Posterior vena cava (tissue), 2 donors: ENCODE data around the gene PNKD. TPM values are rescaled to one million over a fixed set of nuclear protein-coding genes. Genes with fewer than 3 reads are reported as not detected.

ENCODE experiments used
- DNase-seq: peaks from one replicate; pipeline ENCODE4 v3.0.0-alpha.2; 2020; ENCODE audit warnings: low spot score
- intact Hi-C, 2 donors: fragments of 100-400 bp; cut with DNase I; formaldehyde crosslinking; loops; one replicate each; pipeline versions ENCODE4 v1.14.1 to v1.14.2; 2022 to 2023
- total RNA-seq, 2 donors: library from RNA; stranded (reverse); fragmentation: NEBNext Ultra II Directional; extraction: Animal tissue kit (Norgen Biotek cat#: 25700); gene quantifications; one replicate each; pipeline ENCODE4 v1.2.1, GENCODE V29; 2021
- donor health status: DM: yes; HTN: yes; CAD: no.
- donor health status: DM: yes; HTN: yes; CAD: no.

Gene PNKD
- total RNA-seq, 2 donors from 2014 or later, result 29.8 to 45.3 TPM

DNA sequence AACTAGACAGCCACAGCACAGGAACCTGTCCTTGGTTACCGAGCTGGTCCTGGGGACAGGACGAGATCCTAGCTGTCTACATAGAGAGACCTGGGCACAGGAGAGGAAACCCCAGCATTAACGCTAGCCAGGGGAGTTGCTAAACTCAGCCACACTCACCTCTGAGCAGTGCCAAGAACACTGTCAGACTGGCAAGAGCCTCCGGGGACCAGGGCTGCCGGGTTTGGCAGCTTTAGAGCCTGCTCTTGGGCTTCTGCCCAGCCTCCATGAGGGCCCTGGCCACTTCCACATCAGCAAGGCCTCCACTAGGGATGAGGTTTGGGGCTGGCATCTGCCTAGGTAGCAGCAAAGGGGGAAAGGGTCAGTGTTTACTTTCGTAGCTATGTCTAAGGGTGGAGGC lies 15.3 kb downstream of the PNKD start:
- intact Hi-C loops, result no loop called here
- no peak for DNase-seq

DNA sequence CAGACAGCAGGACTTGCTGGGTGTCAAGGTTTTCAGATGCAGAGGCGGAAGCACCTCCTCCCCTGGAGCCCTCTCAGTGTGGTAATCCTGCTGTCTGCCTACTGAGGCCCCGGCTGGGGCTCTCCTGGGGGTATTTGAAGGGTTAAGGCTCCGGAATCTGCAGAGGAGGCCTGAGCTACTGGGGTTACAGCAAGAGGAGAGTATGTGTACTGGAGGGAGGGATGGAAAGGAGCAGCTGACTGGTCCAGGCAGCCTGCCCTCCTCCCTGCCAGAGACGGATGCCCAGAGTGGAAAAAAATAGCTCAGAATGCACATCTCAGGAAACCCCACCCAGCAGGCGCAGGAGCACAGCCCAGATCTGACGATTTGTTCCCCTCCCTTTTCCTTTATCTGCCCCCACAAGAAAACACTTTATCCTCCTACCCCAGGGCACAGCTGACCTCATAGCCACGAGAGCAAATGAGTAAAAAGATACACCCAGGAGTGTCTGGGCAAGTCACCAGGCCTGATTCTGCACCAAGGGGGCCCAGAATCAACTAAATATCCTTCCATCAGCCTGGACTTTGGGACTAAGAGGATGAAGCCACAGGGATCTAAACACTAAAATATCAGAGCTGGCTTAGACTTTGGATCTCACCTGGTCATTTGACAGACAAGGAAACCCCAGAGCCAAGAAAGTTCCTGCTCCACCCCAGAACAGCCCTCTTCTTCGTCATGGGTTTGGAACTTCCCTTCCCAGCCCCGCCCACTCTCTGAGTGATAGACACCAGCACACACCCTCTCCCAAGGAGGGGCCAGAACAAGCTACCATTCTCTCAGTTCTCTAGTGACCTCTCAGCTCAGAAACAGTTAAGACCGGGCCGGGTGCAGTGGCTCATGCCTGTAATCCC lies 16.5 kb downstream of the PNKD start:
- intact Hi-C loops, result no loop called here
- DNase-seq, result peak; percentile 96

DNA sequence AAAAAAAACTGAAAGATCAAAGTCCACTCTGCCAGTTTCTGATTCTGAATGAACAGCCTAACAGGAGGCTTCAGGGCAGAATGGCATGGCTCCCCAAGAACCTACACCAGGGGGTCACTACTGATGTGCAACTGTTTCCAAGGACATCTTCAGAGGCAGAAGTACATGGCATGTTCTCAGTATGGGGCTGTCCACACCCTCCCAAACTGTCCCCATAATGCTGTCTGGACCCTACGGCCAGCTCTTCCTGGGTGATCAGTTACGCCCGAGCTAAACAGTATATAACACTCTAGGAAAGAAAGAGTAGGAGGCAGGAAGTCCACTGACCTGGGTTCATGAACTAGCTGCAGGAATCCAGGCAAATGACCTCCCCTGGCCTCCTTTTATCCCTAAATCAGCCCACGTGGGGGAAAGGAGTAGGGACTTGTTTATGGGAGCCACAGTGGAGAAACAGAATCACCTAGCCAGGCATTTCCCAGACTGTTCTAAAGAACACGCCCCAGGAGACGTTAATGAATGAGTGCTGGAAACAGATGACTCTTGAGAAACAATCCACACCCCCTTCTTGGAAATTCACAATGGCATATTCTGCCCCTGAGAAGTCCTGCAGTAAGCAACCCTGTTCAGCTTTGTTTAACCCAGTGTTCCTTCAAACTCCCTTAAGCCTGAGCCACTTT lies 19.5 kb downstream of the PNKD start:
- no peak for DNase-seq
- intact Hi-C loops, result loop anchor here (5.0 to 10.0 kb wide), 2 partner anchors 105 to 108 kb away; partner anchors contain the start of gene CTDSP1 (in 2 of the 2)

DNA sequence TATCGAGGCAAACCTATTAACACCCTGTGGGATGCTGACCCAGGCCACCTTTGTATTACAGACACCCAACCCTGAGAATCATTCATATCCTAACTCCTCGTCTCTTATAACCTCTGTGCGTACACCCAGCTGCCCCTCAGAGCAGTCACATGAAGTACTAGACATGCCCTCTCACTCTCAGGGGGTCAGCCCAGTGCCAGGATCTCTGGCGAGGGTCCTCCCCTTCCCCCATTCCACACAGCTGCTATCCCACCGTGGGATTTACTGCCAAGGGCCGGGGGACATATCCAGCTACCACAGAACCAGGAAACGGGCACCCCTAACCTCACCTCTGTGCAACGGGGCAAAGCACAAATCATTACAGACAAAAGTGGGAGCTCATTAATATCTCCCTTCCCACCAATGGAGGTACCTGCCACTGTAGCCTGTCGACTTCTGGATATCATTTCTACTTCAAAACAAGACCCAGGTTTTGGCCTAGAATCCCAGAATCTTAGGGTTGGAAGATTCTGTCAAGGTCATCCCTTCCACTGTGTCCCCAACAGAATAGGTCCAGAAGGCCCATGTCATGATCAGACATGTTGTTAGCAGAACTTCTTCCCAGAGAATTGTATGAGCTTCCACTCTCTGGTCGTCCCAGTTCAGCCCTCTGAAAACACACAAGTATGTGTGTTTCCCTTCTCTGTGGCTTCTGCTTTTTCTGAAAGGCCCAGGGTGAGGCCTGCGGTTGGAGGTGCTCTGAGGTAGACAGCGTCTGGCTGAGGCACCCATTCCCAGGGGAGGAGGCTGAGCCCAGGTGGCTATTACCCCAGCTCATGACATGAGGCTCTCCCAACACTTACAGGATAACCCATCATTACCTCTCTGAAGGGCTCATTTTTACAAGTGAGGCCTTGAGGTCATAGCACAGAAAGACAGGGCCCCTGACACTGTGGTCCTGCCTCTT lies 20.3 kb downstream of the PNKD start:
- intact Hi-C loops, result loop anchor here (5.0 to 10.0 kb wide), 2 partner anchors 104 to 107 kb away; partner anchors contain the start of gene CTDSP1 (in 2 of the 2)
- DNase-seq, result no peak

DNA sequence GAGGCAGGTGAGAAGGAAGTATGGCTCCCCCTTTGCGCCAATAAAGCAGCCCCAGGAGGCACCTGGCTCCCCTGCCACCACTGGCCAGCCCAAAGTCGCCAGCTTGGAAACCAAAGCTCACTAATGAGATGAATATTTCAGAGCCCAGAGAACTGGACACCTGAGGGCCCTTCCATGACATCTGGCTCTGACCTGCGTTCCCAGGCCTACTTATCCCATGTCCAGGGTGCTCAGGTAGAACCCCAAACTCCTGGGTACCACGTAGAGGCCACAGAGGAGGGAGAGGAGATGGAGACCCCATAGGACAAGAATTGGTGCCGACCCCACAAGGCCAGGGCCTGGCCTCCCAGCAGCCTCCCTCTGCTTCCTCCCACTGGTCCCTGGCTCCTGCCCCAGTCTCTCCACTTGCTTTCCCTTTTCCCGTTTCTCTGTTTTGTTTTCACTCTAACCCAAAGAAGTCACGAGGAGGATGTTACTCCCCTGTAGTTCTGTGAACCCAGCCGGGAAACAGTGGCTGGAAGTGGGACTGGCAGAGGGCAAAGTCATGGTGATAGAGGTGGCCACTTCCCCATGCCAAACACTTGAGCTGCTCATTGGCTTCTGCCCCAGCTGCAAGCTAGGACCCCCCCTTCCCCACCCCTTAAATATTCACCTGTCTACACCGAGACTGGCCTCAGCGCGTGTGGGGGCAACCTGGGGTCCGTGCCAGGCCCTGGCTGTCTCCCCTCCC lies 21.2 kb downstream of the PNKD start:
- intact Hi-C loops, result loop anchor here (5.0 to 10.0 kb wide), 2 partner anchors 103 to 106 kb away; partner anchors contain the start of gene CTDSP1 (in 2 of the 2)
- DNase-seq, result no peak

DNA sequence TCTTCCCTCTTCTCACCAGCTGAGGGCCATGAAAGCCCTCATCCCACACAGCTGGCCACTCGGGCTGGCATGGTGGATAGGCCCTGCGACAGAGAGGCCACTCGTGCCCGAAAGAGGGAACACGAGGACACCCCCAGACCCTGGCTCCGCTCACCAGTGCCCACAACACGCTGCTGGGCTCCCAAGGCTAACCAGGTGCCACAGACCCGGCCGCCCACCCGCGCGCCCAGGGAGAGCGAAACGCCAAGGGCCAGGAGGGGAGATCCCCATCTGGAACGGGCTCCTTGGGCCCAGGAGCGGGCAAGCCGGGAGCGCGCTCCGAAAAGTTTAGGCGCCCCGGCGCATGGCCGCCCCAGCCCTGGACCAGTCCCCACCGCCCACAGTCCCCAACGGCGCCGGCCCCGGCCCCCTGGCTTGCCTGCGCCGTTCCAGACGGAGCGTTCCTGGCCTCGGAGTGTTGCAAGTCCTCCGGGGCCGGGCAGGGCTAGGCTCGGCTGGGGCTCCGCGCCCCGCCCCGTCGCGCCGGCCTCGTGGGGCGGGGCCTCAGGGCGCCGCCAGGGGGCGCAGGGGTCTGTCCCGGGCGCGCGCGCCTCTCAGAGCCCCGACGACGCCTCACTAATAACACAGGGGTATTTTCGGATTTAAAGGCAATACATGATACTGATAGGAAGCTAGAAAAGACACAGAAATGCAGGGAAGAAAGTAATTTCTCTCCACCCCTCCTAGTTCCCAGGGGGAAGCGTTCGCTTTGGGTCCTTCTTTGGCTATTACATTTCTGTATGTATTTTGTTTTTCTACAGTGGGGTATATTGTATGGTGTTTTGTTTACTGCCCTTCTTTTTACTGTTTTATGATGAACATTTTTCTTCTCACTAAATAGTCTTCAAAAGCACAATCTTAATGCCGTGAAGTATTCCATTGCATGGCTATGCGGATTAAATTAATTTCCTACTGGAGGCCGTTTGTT lies 22.0 kb downstream of the PNKD start, which contains the start of gene TMBIM1:
Gene TMBIM1 (minus strand): TSS at position 456 of the 967 bp plus-strand sequence. CDS start 10,362 bp downstream, outside the sequence.
- peak; percentile 96 for DNase-seq
- intact Hi-C loops, result loop anchor here (5.0 to 10.0 kb wide), 2 partner anchors 102 to 105 kb away; partner anchors contain the start of gene CTDSP1 (in 2 of the 2)

DNA sequence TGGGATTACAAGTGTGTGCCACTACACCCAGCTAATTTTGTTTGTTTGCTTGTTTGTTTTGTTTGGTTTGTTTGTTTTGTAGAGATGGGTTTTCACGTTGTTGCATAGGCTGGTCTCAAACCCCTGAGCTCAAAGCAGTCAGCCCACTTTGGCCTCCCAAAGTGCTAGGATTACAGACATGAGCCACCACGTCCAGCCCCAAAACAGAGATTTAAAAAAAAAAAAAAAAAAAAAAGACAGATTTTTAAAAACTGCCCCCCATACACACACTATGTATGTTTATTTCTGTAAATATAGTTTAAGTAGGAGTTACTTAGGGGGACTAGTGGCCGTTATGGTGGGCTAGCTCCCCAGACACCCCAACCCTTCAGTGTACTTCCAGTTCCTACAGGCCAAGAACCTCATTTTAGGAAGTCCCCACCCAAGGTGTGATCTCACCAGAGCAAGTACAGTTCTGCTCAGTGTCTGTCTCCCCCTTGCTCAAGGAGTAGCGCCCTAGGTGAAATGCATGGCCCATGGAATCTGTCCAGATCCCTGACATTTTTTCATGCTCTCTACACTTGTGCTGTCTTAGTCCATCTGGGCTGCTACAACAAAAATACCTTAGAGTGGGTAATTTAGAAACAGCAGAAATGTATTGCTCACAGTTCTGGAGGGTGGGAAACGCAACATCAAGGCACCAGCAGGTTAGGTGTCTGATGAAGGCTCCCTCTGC lies 23.6 kb downstream of the PNKD start:
- no peak for DNase-seq
- intact Hi-C loops, result loop anchor here (5.0 to 10.0 kb wide), 2 partner anchors 101 to 103 kb away; partner anchors contain the start of gene CTDSP1 (in 2 of the 2)

DNA sequence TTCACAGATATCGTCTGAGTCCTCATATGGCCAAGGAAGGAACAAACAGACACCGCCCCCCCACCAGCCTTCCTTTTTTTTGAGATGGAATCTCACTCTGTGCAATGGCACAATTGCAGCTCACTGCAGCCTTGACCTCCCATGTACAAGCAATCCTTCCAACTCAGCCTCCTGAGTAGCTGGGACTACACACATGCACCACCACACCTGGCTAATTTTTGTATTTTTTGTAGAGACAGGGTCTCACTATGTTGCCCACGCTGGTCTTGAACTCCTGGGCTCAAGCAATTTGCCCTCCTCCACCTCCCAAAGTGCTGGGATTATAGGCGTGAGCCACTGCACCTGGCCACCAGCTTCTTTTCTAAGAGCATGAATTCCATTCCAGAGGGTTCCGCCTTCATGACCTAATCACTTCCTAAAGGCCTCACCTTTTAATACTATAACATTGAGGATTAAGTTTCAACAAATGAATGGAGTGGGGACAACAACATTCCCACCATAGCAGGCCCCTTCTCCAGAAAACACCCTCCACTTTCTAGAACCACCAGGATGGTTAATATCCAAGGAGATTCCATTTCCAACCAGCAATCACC lies 24.2 kb downstream of the PNKD start:
- intact Hi-C loops, result loop anchor here (5.0 to 10.0 kb wide), 2 partner anchors 100 to 103 kb away; partner anchors contain the start of gene CTDSP1 (in 2 of the 2)
- DNase-seq, result no peak

DNA sequence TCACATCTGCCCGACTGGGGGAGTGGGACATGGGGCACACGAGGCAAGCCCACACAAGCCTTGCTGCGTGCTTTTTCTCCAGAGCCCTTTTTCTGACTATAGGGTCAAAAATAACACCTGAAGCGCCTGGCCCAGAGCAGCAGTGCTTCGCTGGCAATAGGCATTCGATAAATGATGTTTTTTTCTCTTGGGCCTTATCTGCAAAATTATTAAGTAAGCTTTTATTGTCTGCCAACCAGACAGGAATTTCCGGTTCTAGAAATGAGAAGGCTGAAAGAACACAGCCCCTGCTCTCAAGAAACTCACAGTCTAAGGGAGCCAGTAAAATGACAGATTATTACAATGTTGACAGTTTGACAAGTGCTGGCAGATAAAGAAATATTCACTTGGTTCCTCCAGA lies 24.7 kb downstream of the PNKD start:
- DNase-seq, result no peak
- intact Hi-C loops, result loop anchor here in 1 of 2 donors (10.0 kb wide), 1 partner anchor 100 kb away; the partner anchor contains the start of gene CTDSP1

DNA sequence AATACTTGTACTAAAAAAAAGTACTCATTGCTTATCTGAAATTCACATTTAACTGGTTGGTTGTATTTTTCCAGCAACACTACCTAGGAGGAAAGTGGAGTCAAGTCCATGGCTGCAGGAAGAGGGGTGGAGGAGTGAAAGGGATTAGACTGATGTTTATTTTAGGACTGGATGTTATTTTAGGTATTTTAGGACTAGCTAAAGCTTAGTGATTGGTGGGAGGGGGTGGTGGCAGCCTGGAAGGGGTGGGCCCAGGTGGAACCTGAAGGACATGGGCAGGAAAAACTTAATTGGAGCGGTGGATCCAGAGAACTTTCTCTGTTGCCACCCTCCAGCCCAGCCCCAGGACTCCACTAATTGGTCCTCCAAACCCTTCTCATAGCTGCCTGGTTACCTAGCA lies 25.9 kb downstream of the PNKD start:
- intact Hi-C loops, result loop anchor here in 1 of 2 donors (10.0 kb wide), 1 partner anchor 99 kb away; the partner anchor contains the start of gene CTDSP1
- DNase-seq, result no peak

DNA sequence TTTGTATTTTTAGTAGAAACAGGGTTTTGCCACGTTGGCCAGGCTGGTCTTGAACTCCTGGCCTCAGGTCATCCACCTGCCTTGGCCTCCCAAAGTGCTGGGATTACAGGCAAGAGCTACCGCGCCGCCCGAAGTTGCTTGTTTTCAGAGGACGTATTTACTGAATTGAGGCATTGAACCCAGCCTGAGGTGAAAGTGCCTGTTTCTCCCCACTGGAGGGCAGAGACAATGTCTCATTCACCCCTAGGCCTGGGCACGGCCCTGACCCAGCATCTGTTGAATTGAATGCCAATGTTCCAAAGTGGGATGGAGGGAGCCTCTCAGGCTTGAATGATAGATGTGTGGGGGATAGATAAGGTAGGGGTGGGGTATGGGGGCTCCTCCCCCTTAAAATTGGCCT lies 26.5 kb downstream of the PNKD start:
- no peak for DNase-seq
- intact Hi-C loops, result loop anchor here in 1 of 2 donors (10.0 kb wide), 1 partner anchor 98 kb away; the partner anchor contains the start of gene CTDSP1

DNA sequence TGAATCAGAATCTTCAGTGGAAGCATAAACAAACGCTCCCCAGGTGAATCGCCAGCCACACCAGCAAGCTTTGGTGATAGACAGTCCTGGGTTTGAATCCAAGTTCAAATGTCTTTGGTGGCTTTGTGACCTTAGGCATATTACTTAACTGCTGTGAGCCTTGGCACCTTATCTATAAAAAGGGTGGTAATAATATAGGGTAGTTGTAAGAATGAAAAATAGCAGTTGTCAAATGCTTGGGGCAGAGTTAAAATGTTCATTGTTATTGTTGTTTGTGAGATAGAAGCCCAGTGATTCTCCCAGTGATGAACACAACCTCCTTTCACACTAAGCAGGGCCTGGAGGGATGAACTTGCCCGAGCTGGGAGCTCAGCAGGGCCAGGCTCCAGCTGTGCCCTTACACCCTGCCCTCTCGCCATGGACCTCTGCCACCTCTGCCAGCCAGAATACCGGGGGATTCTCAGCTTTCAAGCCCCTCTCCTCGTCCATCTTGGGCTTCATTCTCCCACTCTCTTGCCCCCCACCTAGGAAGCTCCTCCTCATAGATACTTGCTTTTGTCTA lies 28.1 kb downstream of the PNKD start:
- intact Hi-C loops, result loop anchor here in 1 of 2 donors (10.0 kb wide), 1 partner anchor 96 kb away; the partner anchor contains the start of gene CTDSP1
- no peak for DNase-seq

DNA sequence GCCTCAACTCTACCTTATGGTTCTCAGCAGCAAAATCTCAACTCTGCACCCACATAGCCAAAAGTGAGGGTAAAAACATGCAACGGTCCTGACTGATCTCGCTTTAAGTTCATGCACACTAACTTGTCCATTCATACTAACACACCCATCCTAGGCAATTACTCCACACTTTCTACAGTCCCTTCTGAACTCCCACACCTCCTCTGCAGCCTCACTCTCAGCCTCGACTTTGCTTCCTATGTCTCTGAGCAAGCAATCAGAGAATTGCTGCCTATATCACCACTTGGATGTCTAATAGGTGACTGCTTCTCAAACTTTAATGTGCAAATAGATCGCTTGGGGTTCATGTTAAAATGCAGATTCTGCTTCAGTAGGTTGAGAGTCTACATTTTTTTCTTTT lies 29.8 kb downstream of the PNKD start:
- intact Hi-C loops, result loop anchor here (5.0 kb wide), 1 partner anchor 57 kb away; the partner anchor contains the start of gene CATIP (in 2 of the 2)
- no peak for DNase-seq

DNA sequence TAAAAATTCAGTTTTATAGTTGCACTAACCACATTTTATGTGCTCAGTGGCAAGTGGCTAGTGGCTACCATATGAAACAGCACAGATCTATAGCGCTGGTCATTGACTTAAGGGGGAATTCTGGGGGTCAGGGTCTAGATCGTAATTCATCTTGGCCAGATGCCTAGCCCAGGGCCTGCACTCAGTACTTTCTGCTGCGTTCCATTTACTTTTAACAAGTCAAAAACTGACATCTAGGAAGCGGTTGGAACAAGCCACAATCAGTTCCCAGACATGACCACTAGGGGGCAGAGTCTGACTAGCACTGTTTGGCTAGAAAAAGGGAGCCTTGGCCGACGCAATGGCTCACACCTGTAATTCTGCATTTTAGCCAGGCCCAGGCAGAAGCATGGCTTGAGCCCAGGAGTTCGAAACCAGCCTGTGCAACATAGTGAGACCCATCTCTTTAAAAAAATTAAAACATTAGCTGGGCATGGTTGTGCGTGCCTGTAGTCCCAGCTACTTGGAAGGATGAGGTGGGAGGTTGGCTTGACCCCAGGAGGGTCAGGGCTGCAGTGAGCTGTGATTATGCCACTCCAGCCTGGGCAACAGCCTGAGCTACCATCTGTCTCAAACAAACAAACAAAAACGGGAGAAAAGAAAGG lies 31.0 kb downstream of the PNKD start:
- intact Hi-C loops, result loop anchor here (5.0 kb wide), 1 partner anchor 56 kb away; the partner anchor contains the start of gene CATIP (in 2 of the 2)
- peak; percentile 89 for DNase-seq

DNA sequence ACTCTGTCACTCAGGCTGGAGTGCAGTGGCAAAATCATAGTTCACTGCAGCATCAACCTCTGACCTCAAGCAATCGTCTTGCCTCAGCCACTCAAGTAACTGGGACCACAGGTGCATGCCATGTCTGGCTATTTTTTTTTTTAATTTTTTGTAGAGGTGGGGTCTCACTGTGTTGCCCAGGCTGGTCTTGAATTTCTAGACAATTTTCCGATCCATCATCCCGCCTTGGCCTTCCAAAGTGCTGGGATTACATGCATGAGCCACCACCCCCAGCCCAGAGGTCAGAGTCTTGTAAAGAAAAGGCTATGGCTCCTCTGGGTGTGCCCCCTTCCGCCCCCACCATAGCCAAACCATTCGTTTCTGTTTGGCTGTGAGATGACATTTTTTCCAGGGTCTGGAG lies 35.1 kb downstream of the PNKD start:
- DNase-seq, result no peak
- intact Hi-C loops, result no loop called here
